Subcutaneous adipose tissue (tissue), 4 donors: ENCODE results near the gene METTL25B. TPM values are rescaled to one million over a fixed set of nuclear protein-coding genes. Genes with fewer than 3 reads are reported as not detected.

Experiments used
- CTCF ChIP-seq: fragments of 450-650 bp; IDR thresholded peaks from one replicate; pipeline ENCODE4 v1.5.1; 2016; ENCODE audit warnings: low read depth, mild to moderate bottlenecking, control low read depth, antibody characterized with exemption, moderate library complexity
- total RNA-seq, 4 donors: library from RNA; depleted of rRNA; stranded (reverse); fragments of >200 nt; gene quantifications; one replicate each; pipeline ENCODE4 v1.1.0, GENCODE V29; 2016

METTL25B gene
- total RNA-seq, 4 donors from 2014 or later, result 20.5 to 29.2 (median 23.0) TPM

DNA sequence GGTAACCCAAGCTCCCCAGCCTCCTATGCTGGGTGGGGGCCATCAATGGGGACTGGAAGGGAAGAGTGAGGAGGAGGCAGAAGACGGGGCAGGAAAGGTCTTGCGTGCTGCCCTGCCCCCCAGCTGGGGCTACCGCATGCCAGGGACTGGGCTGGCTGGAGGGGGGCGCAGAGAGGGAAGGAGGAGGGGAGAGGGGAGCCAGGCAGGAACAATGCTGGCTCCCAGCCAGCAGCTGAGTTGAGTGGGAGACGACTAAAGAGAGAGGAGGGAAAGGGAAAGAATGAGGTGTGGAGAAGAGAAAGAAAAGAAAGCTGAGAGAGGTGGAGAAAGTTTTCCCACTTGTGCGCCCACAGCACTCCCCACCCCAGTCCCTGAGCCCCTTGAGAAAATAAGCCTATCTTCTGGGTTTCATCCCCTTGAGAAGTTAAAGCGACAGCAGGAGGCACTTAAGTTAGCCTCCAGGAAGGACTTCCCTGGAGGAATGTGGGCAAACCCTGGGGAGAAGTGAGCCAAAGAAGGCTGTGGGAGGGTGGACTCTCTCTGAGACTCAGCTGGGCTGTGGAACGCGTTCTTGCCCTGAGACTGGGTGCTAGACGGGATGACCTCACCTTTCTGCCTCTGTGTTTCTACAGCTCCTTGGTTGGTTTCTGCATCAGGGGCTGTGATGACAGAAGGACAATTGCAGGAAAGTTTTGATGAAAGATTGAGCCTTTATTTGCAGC lies 38.2 kb upstream of the METTL25B start:
- TF ChIP-seq CTCF, result no peak

DNA sequence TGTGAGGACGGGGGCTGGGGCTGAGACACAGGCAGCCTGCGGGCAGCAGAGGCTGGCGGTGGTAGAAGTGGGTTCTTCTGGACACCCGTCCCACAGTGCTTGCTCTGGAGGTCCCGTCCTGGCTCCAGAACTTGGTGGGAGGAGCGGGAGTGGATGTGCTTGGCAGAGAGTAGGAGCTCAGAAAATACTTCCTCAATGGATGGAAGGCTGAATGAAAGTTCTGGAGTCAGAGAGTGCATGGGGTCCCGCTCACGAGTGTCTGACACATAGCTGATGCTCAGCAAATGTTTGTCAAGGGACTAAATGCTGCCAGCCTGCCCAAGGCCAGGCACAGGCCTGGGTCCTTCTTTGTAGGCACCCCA lies 37.6 kb upstream of the METTL25B start:
- TF ChIP-seq CTCF, result no peak

- no peak for TF ChIP-seq CTCF
Observed at GRCh38 chr1:156691191-156691590, 37.1 kb upstream of the METTL25B start.

GRCh38 chr1:156691665-156692440 lies 36.4 kb upstream of the METTL25B start:
- no peak for TF ChIP-seq CTCF

GRCh38 chr1:156692441-156692924 lies 35.8 kb upstream of the METTL25B start:
- TF ChIP-seq CTCF, result no peak

- TF ChIP-seq CTCF, result no peak
Observed at GRCh38 chr1:156692925-156693847, 35.1 kb upstream of the METTL25B start.
